RWPE2 (cell line): ENCODE data around the gene DHRS11.

Experiments
- ATAC-seq: fragments of 200-7000 bp; cut with Tn5 transposase; 3 replicates; pipeline ENCODE4 v1.9.1; 2021; ENCODE audit warnings: low read depth
- DNase-seq: peaks from one replicate; pipeline ENCODE4 v3.0.0-alpha.2; 2020; ENCODE audit warnings: low spot score
- H3K27ac ChIP-seq: fragments of 450-650 bp; 2 replicates; pipeline ENCODE4 v1.5.1; 2017; ENCODE audit warnings: mild to moderate bottlenecking; ENCODE audit not compliant: poor library complexity, severe bottlenecking
- H3K27me3 ChIP-seq: fragments of 250-450 bp; sonication (Bioruptor Pico); 2 replicates; pipeline ENCODE4 v1.5.1; 2021; ENCODE audit warnings: mild to moderate bottlenecking, moderate library complexity; ENCODE audit not compliant: insufficient read depth, poor library complexity, severe bottlenecking
- H3K36me3 ChIP-seq: fragments of 250-450 bp; sonication (Bioruptor Pico); 2 replicates; pipeline ENCODE4 v1.5.1; 2020; ENCODE audit warnings: low read depth, mild to moderate bottlenecking, moderate library complexity
- H3K4me1 ChIP-seq: fragments of 250-450 bp; sonication (Bioruptor Pico); 2 replicates; pipeline ENCODE4 v1.5.1; 2021; ENCODE audit warnings: mild to moderate bottlenecking, moderate library complexity; ENCODE audit not compliant: insufficient read depth, poor library complexity, severe bottlenecking
- H3K4me3 ChIP-seq: fragments of 250-450 bp; sonication (Bioruptor Pico); 2 replicates; pipeline ENCODE4 v1.5.1; 2021; ENCODE audit warnings: mild to moderate bottlenecking, moderate library complexity; ENCODE audit not compliant: severe bottlenecking
- H3K9me3 ChIP-seq: fragments of 250-450 bp; sonication (Bioruptor Pico); 2 replicates; pipeline ENCODE4 v1.5.1; 2021; ENCODE audit warnings: mild to moderate bottlenecking, moderate library complexity; ENCODE audit not compliant: severe bottlenecking
- TF ChIP-seq, protein P1 (sequence below): fragments of 450-650 bp; IDR thresholded peaks from one replicate; pipeline ENCODE4 v1.5.1; 2017; ENCODE audit warnings: mild to moderate bottlenecking, moderate library complexity; ENCODE audit not compliant: poor library complexity, severe bottlenecking

The DHRS11 gene

DNA sequence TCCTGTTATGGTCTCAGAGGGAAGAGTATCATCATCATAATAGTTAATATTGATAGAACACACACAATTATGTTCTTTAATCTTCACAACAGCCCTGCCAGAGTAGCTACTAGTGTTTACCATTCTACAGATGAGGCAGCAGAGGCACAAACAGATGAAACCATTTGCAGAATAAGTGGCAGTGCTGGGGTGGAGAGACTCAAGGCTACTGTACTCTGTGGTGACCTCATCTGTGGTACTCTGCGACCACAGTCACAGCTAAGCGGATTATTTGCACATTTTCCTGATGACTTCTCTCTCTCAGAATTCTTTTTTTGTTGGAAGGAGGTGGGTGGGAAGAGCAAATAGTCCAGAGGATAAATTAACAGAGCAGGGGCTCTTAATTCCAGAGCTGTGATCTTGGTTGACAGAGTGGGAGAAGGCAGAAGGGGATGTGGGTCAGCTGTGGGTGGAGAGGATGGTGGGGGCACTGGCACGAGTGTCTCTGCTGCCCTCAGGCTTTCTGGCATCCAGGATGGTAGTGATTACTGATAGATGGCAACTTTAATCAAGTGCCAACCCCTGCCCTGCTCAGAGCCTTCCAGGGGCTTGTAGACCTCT lies 51.5 kb downstream of the DHRS11 start:
- DNase-seq (no peak), ATAC-seq (no peak)
- Histone ChIP-seq H3K36me3 (no peaks in the 10 kb centered on the region), H3K9me3 (no peaks in the 10 kb centered on the region), H3K27ac (no peak overlapping the region), H3K27me3 (peaks cover 76% of the 10 kb centered on the region), H3K4me3 (no peak overlapping the region), H3K4me1 (no peaks in the 10 kb centered on the region)
- TF ChIP-seq, protein P1, sequence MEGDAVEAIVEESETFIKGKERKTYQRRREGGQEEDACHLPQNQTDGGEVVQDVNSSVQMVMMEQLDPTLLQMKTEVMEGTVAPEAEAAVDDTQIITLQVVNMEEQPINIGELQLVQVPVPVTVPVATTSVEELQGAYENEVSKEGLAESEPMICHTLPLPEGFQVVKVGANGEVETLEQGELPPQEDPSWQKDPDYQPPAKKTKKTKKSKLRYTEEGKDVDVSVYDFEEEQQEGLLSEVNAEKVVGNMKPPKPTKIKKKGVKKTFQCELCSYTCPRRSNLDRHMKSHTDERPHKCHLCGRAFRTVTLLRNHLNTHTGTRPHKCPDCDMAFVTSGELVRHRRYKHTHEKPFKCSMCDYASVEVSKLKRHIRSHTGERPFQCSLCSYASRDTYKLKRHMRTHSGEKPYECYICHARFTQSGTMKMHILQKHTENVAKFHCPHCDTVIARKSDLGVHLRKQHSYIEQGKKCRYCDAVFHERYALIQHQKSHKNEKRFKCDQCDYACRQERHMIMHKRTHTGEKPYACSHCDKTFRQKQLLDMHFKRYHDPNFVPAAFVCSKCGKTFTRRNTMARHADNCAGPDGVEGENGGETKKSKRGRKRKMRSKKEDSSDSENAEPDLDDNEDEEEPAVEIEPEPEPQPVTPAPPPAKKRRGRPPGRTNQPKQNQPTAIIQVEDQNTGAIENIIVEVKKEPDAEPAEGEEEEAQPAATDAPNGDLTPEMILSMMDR = no peak

- H3K27me3 ChIP-seq = peaks cover 56% of the 10 kb centered on the region
- no peak overlapping the region for H3K27ac ChIP-seq
- no peaks in the 10 kb centered on the region for H3K4me1 ChIP-seq
- no peak overlapping the region for H3K4me3 ChIP-seq
- DNase-seq (no peak), ATAC-seq (no peak)
- H3K9me3 ChIP-seq = no peaks in the 10 kb centered on the region
- TF ChIP-seq, protein P1 = no peak
- no peaks in the 10 kb centered on the region for H3K36me3 ChIP-seq
These were observed 53.7 kb downstream of the DHRS11 start for GRCh38 chr17:36645422-36645821.

DNA sequence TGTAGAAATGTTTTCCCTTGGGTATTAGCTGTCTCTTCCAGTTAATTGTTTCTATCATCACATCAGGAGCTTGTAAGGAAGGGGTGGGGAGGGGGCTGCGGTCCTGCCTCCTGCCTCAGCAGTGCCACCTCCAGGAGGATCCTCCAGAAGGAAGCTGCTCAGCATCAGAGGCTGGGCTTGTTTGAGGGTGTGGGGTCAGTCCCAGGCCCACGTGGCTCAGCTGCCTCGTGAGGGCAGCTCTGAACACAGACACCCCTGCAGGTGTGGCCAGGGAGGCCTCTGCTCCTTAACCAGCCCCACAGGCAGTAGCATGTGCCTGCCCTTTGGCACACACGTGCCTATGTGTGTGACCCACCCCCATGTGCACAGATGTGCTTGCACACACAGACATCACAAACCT lies 56.0 kb downstream of the DHRS11 start:
- H3K27me3 ChIP-seq = peaks cover 33% of the 10 kb centered on the region
- H3K36me3 ChIP-seq = no peaks in the 10 kb centered on the region
- no peak overlapping the region for H3K4me3 ChIP-seq
- H3K27ac ChIP-seq = no peak overlapping the region
- H3K9me3 ChIP-seq = no peaks in the 10 kb centered on the region
- DNase-seq (no peak), ATAC-seq (0 out of 3 replicates have a peak, but pooled peaks have one; percentile 29)
- H3K4me1 ChIP-seq = no peaks in the 10 kb centered on the region
- TF ChIP-seq, protein P1 = no peak

DNA sequence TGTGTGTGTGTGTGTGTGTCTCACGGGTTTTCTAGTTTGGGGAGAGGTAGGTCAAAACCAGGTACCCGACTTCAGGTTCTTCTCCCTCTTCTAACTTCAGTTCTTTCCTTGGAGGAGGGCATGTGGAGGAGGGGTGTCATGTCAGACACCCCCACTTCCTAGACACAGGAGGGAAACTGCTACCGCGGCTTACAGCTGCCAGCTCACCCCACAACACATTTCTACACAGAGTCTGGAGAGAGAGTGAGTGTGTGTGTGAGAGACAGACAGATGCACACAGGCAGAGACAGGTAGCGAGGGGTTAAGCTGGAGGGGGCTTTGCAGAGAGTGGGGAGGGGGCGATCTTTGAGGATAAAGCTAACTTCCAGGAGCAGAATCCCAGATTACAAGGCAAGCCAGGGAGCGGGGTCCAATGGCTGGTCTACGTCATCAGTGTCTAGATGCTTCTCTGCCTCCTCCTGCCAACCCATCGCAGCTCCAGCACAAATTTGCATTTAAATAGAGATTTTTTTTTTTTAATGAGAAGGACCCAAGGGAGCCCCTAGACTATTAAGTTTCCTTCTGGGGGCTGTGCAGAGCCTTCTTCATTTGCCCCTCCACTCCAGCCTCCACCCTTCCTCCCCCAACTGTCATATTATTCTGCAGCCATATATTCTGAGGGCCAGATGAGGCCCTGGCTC lies 58.6 kb downstream of the DHRS11 start:
- Histone ChIP-seq H3K36me3 (no peaks in the 10 kb centered on the region), H3K9me3 (no peaks in the 10 kb centered on the region), H3K27ac (no peak overlapping the region), H3K27me3 (peaks cover 13% of the 10 kb centered on the region), H3K4me3 (no peak overlapping the region), H3K4me1 (no peaks in the 10 kb centered on the region)
- TF ChIP-seq, protein P1 = no peak
- no peak for DNase-seq
- ATAC-seq = no peak
